ENCODE results near the gene DNAJB13.

GRCh38 chr11:73931039-73931645, 19.7 kb upstream of the DNAJB13 start:
- TF ChIP-seq CTCF (IDR thresholded peaks at IDR 0.05) (peak in 5 of 6 experiments; percentile 50 to 61 (median 56)), POLR2A (IDR thresholded peaks at IDR 0.05) (no peak)

Measured in adrenal gland (tissue), 5 donors.